Dendritic cell treated with granulocyte-macrophage colony-stimulating factor and Interleukin-4, amounts not matched to agents 40 ng/mL and 50 ng/mL, for 4 days (primary cell): Measurements from ENCODE around the gene ZNF831.

Experiments used
- H3K27ac Mint-ChIP-seq: one replicate; pipeline ENCODE4 v1.8.0; 2022; ENCODE audit warnings: mild to moderate bottlenecking, mixed read lengths
- H3K27me3 Mint-ChIP-seq: one replicate; pipeline ENCODE4 v1.8.0; 2022; ENCODE audit warnings: mild to moderate bottlenecking, mixed read lengths
- H3K36me3 Mint-ChIP-seq: one replicate; pipeline ENCODE4 v1.8.0; 2022; ENCODE audit warnings: low read depth, mixed read lengths
- H3K4me1 Mint-ChIP-seq: one replicate; pipeline ENCODE4 v1.8.0; 2022; ENCODE audit warnings: low read depth, mixed read lengths
- H3K4me3 Mint-ChIP-seq: one replicate; pipeline ENCODE4 v1.8.0; 2022; ENCODE audit warnings: mild to moderate bottlenecking, moderate library complexity, mixed read lengths
- H3K9me3 Mint-ChIP-seq: one replicate; pipeline ENCODE4 v1.8.0; 2022; ENCODE audit warnings: mixed read lengths
- intact Hi-C: fragments of 100-400 bp; cut with micrococcal nuclease; formaldehyde crosslinking; loops from one replicate; pipeline ENCODE4 v1.15.0; 2022

The ZNF831 gene

DNA sequence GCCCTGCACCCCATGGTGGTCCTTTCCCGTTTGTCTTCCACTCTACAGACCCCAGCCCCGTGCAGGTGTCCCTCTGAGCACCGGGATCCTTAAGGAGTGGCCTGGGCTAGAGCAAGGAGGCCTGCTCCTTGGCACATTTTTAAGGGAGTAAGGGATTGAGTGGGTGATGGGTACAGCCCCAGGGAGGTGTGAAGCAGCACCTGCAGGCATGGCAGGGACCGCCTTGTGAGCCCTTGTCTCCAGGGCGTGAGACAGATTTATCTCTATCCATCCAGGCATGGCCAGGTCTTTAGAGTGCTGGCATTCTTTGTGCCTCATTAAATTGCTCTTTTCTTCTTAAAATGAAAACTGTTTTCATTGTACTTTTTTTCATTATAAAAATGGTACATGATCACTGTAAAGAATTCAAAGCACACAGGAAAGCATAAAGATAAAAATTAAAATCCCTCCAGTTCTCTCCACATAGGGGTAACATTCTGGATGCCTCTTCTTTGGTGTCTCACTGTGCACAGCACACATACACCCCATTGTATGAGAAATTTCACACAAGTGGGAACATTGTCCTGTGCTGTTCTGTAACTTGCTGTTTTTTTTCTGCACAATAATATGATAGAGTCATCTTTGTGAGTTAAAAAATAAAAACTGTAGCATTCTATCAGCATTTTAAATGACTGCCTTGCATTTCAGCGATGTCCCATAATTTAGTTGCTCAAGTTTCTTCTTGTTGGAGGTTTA lies 31.9 kb upstream of the ZNF831 start:
- no peaks in the 10 kb centered on the region for H3K4me1 Mint-ChIP-seq
- intact Hi-C loops = no loop called here
- H3K27me3 Mint-ChIP-seq = peaks cover 1% of the 10 kb centered on the region
- no peaks in the 10 kb centered on the region for H3K36me3 Mint-ChIP-seq
- no peak overlapping the region for H3K4me3 Mint-ChIP-seq
- no peaks in the 10 kb centered on the region for H3K9me3 Mint-ChIP-seq
- no peak overlapping the region for H3K27ac Mint-ChIP-seq

DNA sequence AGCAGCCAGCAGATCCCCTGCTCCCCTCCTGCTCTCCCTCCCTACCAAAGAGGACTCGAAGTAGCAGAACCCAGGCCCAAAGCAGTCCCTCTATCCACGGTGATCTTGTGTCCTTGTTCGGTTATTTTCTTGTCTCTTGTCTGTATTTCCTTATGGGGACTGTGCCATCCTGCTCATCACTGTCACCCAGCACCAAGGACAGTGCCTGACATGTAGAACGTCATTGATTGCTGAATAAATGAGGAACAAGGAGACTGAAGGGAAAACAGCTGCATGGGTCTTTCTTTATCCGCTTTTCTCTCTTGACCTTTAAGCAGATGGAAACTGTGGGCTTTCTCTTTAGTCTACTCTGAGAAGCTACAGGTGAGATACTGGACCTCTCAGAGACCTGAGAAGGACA lies 29.4 kb upstream of the ZNF831 start:
- H3K27ac Mint-ChIP-seq = no peak overlapping the region
- H3K9me3 Mint-ChIP-seq = no peaks in the 10 kb centered on the region
- H3K36me3 Mint-ChIP-seq = no peaks in the 10 kb centered on the region
- no peaks in the 10 kb centered on the region for H3K27me3 Mint-ChIP-seq
- intact Hi-C loops = no loop called here
- no peak overlapping the region for H3K4me3 Mint-ChIP-seq
- H3K4me1 Mint-ChIP-seq = no peaks in the 10 kb centered on the region

DNA sequence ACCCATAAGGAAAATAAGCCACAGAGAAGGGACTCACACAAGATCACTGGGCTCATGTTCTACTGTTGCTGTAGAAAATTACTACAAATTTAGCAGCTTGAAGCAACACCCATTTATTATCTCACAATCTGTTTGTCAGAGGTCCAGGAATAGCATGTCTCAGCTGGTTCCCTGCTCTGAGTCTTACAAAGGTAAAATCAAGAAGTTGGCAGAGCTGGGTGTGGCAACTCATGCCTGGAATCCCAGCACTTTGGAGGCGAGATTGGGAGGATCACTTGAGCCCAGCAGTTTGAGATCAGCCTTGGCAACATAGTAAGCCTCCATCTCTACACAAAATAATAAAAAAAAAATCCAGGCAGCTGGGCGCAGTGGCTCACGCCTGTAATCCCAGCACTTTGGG lies 28.5 kb upstream of the ZNF831 start:
- Mint-ChIP-seq H3K9me3 (no peaks in the 10 kb centered on the region), H3K4me3 (no peak overlapping the region), H3K36me3 (no peaks in the 10 kb centered on the region), H3K27me3 (no peaks in the 10 kb centered on the region), H3K4me1 (no peaks in the 10 kb centered on the region), H3K27ac (no peak overlapping the region)
- intact Hi-C loops = no loop called here

DNA sequence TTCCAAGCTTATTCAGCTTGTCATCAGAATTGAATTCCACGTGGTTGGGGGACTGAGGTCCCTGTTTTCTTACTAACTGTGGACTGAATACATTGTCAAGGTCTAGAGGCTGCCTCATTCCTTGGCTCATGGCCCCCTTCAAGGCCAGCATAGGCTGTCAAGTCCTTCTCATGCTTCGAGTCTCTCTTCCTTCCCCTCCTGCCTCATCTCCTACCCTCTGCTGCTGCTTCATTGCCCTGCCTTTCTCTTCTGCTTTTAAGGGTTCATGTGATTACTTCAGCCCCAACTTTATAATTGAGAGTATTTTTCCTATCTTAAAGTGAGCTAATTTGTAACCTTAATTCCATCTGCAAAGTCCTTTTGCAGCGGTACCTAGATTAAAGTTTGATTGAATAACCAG lies 27.6 kb upstream of the ZNF831 start:
- intact Hi-C loops = no loop called here
- H3K4me1 Mint-ChIP-seq = no peaks in the 10 kb centered on the region

DNA sequence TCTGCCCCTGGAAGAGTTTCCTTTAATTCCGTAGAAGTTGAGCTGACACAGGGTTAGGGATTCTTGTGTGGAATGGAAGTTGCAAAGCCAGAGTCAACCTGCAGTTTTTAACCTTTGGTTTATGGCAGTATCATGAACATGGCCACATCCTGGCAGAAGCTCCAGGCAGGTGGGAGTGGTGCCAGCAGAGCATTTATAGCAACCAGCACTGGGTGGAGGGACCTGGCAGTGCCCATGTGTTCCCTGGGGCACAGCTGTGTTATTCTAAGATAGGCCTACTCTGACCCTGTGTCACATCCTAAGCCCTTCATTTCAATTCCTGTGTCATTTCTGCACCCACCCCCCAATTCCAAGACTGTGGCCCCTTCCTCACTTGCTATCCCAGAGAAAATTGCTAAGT lies 26.1 kb upstream of the ZNF831 start:
- H3K27ac Mint-ChIP-seq = no peak overlapping the region
- no peaks in the 10 kb centered on the region for H3K9me3 Mint-ChIP-seq
- no peaks in the 10 kb centered on the region for H3K4me1 Mint-ChIP-seq
- H3K36me3 Mint-ChIP-seq = no peaks in the 10 kb centered on the region
- no peaks in the 10 kb centered on the region for H3K27me3 Mint-ChIP-seq
- intact Hi-C loops = no loop called here
- H3K4me3 Mint-ChIP-seq = no peak overlapping the region

More for the DNA sequence above, 27.6 kb upstream of the ZNF831 start:
- no peaks in the 10 kb centered on the region for H3K9me3 Mint-ChIP-seq
- H3K36me3 Mint-ChIP-seq = no peaks in the 10 kb centered on the region
- no peaks in the 10 kb centered on the region for H3K27me3 Mint-ChIP-seq
- H3K4me3 Mint-ChIP-seq = no peak overlapping the region
- no peak overlapping the region for H3K27ac Mint-ChIP-seq

DNA sequence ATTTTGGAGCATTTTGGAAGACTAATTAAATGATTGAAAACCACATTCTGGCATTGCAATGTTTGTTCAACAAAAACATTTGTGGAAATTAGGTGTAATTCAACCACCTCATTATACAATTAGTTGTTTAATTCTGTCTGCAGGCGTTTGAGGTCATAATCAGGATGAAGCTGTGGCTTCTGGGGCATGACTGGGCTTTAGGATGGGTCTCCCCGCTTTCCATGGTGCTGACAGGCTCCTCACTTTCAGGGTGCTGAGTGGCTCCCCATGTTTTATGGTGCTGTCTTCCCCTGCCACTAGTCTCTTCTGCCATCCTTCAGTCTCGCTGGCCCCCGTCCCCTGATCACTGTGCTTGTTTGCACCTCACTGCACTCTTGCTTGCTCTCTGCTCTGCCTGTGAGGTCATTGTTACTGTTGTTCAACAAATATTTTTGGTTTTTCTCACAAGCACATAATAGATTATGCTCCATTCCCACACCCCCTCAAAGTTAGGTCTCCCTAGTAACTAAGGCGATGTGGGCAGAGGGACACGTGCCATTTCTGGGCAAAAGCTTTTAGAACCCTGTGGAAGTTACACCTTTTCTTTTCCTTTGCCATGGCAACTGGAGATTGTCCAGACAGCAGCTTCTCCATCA lies 25.4 kb upstream of the ZNF831 start:
- no peaks in the 10 kb centered on the region for H3K9me3 Mint-ChIP-seq
- no peak overlapping the region for H3K27ac Mint-ChIP-seq
- H3K4me3 Mint-ChIP-seq = no peak overlapping the region
- H3K4me1 Mint-ChIP-seq = no peaks in the 10 kb centered on the region
- intact Hi-C loops = no loop called here
- no peaks in the 10 kb centered on the region for H3K27me3 Mint-ChIP-seq
- H3K36me3 Mint-ChIP-seq = no peaks in the 10 kb centered on the region

DNA sequence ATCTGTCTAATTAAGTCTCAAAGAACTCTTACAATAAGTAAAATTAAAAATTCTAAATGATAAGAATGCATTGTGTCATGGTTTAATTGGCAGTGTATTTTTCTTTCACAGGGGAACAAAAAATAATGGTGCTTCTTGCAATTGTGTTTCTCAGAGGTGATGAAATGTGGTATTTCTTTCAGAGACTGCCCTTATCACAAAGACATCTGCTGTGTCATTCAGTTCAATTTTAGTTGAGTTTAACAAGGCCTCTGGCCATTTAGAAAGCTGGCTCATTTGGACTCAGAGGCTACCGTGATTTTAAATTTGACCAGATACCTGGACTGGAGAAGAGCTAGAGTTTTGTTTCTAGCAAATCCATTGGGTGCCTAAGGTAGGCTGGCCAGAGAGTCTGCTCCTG lies 23.6 kb upstream of the ZNF831 start:
- intact Hi-C loops = no loop called here
- H3K27ac Mint-ChIP-seq = no peak overlapping the region
- H3K27me3 Mint-ChIP-seq = no peaks in the 10 kb centered on the region
- H3K9me3 Mint-ChIP-seq = no peaks in the 10 kb centered on the region
- no peaks in the 10 kb centered on the region for H3K36me3 Mint-ChIP-seq
- no peaks in the 10 kb centered on the region for H3K4me1 Mint-ChIP-seq
- H3K4me3 Mint-ChIP-seq = no peak overlapping the region

DNA sequence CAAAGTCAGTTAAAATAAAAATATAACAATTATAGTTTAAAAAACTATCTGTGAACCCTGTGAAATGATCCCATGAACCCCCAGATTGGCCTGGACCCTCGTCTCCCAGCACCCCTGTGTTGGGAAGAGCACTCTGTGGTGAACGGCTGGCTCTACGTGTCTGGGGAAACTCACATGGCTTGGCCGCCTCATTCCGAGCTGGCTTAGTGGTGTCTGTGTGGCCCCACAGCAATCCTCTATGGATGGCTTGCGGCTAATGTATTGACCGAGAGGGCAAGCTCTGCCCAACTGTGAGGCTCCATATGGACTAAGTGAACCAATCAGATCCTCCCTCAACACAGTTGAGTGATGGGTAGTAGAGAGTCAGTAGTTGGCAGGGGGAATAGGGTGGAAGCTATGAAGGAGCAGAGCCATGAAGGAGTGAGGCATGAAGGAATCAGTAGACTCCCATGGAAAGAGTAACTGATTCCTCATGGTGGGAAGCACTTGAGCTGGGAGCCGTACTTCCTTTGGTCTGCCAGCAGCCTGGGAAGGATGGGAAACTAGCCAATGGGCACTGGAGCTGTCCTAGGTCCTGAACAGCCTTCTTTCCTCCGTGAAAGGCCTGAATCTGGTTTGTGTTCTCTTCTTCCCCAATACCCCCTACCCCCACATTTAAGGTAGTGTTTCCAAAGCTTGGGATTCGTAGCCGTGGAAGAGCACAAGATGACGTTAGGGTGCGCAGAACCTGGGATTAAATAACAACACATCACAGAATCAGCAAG lies 21.6 kb upstream of the ZNF831 start:
- no peaks in the 10 kb centered on the region for H3K36me3 Mint-ChIP-seq
- intact Hi-C loops = no loop called here
- no peaks in the 10 kb centered on the region for H3K4me1 Mint-ChIP-seq
- no peak overlapping the region for H3K27ac Mint-ChIP-seq
- no peaks in the 10 kb centered on the region for H3K9me3 Mint-ChIP-seq
- H3K4me3 Mint-ChIP-seq = no peak overlapping the region
- peaks cover 3% of the 10 kb centered on the region for H3K27me3 Mint-ChIP-seq

DNA sequence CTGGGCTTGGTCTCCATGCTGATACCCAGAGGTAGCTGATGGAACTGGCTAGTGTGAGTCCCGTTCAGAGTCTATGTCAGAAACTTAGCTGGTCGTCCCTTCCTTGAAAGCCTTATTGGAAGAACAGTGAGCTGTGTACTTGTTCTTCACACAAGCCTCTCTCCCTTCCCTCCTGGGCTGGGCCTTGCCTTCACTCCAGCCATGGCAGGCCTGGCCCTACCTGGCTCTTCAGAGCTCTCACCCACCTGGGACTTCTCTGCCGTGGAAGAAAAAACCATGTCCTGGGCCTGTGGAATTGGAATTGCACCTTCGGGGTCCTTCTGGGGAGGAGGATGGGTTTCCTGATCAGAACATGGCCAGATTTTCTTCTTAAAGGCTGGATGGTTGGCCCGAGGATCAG lies 20.3 kb upstream of the ZNF831 start:
- peaks cover 5% of the 10 kb centered on the region for H3K27me3 Mint-ChIP-seq
- H3K4me1 Mint-ChIP-seq = no peaks in the 10 kb centered on the region
- no peak overlapping the region for H3K4me3 Mint-ChIP-seq
- H3K27ac Mint-ChIP-seq = no peak overlapping the region
- H3K36me3 Mint-ChIP-seq = no peaks in the 10 kb centered on the region
- intact Hi-C loops = no loop called here
- no peaks in the 10 kb centered on the region for H3K9me3 Mint-ChIP-seq

DNA sequence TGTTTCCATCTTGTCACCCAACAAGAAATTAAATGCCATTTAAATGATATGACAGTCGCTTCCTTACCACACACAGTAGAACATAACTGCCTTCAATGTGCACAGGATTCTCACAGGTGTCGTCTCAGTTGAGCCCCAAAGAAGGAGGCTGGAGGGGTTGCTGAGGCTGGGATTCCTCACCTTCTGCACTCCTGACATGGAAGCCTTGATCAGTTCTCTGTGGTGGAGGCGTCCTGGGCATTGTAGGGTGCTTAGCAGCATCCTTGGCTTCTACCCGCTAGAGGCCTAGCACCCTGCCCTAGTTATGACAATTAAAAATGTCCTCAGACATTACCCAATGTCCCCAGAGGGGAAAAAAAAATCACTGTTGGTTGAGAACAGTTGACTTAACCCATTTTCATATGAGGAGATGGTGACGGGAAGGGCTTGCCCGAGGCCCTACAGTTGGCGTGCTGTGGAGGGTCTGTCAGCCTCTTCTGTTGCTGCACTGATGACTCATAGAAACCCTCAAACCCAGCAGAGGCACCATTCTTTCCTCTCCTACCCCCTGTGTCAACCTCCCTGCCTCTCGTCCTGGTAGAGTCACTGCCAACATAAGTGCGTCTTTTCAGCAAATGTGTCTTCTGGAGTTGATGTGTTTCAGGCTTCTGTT lies 19.3 kb upstream of the ZNF831 start:
- Mint-ChIP-seq H3K27me3 (peaks cover 11% of the 10 kb centered on the region), H3K36me3 (no peaks in the 10 kb centered on the region), H3K4me1 (no peaks in the 10 kb centered on the region), H3K9me3 (no peaks in the 10 kb centered on the region), H3K4me3 (no peak overlapping the region), H3K27ac (no peak overlapping the region)
- intact Hi-C loops = no loop called here

DNA sequence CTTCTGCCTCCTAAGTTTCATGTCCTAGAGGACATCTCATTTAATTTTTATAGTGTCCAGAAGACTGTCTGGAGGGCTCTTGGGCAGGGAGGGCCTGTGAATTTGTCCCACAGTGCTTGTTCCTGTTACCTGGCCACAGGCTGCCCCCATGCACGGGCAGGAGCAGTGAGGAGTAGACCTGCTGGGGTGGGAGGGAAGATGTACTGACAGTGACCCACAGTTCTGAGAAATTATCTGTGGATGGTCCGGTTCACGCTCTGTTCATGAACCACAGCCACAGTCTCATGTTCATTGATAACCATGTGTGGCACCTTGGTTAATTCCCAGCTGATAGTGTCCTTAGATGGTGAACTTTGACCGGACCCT lies 18.8 kb upstream of the ZNF831 start:
- peaks cover 13% of the 10 kb centered on the region for H3K27me3 Mint-ChIP-seq
- H3K27ac Mint-ChIP-seq = no peak overlapping the region
- H3K36me3 Mint-ChIP-seq = no peaks in the 10 kb centered on the region
- H3K4me1 Mint-ChIP-seq = peaks cover 2% of the 10 kb centered on the region
- H3K9me3 Mint-ChIP-seq = no peaks in the 10 kb centered on the region
- H3K4me3 Mint-ChIP-seq = no peak overlapping the region
- intact Hi-C loops = no loop called here

DNA sequence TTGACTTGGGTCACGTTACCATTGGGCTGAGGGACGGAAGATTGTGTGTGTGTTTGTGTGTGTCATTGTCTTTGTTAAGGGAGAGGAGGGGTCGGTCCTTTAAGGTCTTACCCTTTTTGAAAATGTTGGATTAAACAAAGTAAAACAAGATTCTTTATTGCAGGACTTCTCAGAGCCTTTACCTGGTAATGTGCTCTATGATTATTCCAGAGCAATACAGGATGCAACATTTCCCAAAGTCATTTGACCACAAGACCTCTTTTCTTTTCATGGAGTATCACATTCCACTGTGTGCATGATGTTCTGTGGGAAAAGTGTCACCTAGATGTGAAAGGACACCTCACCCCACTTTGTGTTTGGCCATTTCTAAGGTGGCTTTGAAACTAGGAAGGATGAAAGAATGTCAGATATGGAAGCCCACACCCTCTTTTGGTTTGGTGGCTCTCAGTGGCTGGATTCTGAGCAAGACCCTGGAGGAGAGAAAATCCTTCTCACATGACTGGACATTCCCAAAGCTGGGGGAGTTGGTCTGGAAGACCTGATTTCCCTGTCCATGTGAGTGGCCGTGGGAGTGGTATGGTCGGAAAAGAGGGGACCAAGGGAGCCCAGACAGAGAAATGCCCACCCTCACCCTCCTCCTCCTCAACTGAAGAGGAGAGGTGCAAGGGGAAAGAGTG lies 18.2 kb upstream of the ZNF831 start:
- intact Hi-C loops = no loop called here

DNA sequence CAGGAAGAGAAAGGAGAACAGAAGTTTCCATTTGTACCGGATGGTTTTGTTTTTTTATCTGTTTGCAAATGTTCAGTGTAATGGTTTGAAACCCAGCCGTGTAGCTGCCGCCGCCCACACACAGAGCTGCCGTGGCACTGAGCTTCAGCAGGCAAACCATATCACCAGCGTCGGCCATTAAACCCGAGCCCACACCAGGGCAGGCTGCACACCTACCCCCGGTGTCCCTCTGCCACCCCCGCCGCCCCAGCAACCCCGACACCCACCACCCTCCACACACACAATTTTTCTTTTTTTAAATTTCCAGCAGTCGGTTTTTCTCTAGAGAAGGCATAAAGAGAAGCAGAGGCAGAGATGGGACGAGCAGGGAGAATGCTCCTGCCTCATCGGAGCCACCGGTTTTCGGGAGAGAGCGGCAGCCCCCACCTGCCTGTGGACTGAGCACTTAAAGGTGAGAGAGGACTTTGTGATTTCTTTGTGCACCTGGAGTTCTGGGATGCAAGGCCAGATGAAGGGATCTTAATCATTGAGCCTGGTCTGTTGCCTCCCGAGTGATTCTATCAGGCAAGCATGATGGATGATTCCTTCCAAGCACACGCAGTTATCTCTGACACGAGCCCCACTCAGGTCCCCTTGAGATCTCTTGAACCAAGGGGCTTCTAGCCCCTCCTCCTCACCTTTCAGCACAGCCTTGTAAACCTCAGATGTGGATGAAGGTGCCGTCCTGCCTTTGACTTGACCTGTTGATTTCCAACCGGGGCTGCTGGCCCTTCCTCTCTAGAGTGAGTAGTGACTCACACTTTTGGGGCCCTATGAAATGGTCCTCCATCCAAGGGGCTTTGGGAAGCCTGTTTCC lies 17.5 kb upstream of the ZNF831 start:
- Mint-ChIP-seq H3K9me3 (no peaks in the 10 kb centered on the region), H3K27me3 (peaks cover 18% of the 10 kb centered on the region), H3K27ac (no peak overlapping the region), H3K36me3 (no peaks in the 10 kb centered on the region), H3K4me3 (no peak overlapping the region), H3K4me1 (peaks cover 6% of the 10 kb centered on the region)
- intact Hi-C loops = no loop called here

More for the DNA sequence above, 18.2 kb upstream of the ZNF831 start:
- Mint-ChIP-seq H3K27ac (no peak overlapping the region), H3K36me3 (no peaks in the 10 kb centered on the region), H3K27me3 (peaks cover 16% of the 10 kb centered on the region), H3K9me3 (no peaks in the 10 kb centered on the region), H3K4me3 (no peak overlapping the region), H3K4me1 (peaks cover 6% of the 10 kb centered on the region)
